ENCODE results near the gene FLVCR2.

- TF ChIP-seq YY1 (IDR thresholded peaks at IDR 0.05; ENCODE audit: insufficient read depth, insufficient read length), result no peak
- no peak for TF ChIP-seq SUZ12 (IDR thresholded peaks at IDR 0.05; ENCODE audit: extremely low read depth, insufficient read depth, insufficient read length)
These were observed 36.8 kb downstream of the FLVCR2 start for GRCh38 chr14:75615200-75615599.

Measured in NT2/D1 (cell line).